Mesodermal cell (in vitro differentiated cells): ENCODE results near the gene RNF128.

Source experiments
- H3K27ac ChIP-seq: 2 replicates; pipeline ENCODE4 v1.7.0; 2013; ENCODE audit warnings: mild to moderate bottlenecking, low read depth, low read length, moderate library complexity; ENCODE audit not compliant: severe bottlenecking
- H3K36me3 ChIP-seq: 2 replicates; pipeline ENCODE4 v1.7.1; 2013; ENCODE audit warnings: mild to moderate bottlenecking, low read length, moderate library complexity; ENCODE audit not compliant: control insufficient read depth, insufficient read depth
- H3K4me1 ChIP-seq: one replicate; pipeline ENCODE4 v1.7.1; 2013; ENCODE audit warnings: mild to moderate bottlenecking, low read length; ENCODE audit not compliant: insufficient read depth, control insufficient read depth, poor library complexity, severe bottlenecking
- H3K4me3 ChIP-seq: 2 replicates; pipeline ENCODE4 v1.7.0; 2013; ENCODE audit warnings: low read length, control low read depth, mild to moderate bottlenecking; ENCODE audit not compliant: insufficient read depth, poor library complexity, severe bottlenecking; ENCODE audit errors: extremely low read depth
- H3K9me3 ChIP-seq: 2 replicates; pipeline ENCODE4 v1.7.1; 2013; ENCODE audit warnings: mild to moderate bottlenecking, low read length, moderate library complexity; ENCODE audit not compliant: control insufficient read depth
- WGBS, 2 experiments: methylation state at CpG; one replicate each; pipeline ENCODE4 v1.1.5; 2013; ENCODE audit warnings: missing lambda C conversion rate in 2 of 2; ENCODE audit not compliant: insufficient coverage in 2 of 2; 5-methylcytosine and 5-hydroxymethylcytosine counted together

RNF128 gene

DNA sequence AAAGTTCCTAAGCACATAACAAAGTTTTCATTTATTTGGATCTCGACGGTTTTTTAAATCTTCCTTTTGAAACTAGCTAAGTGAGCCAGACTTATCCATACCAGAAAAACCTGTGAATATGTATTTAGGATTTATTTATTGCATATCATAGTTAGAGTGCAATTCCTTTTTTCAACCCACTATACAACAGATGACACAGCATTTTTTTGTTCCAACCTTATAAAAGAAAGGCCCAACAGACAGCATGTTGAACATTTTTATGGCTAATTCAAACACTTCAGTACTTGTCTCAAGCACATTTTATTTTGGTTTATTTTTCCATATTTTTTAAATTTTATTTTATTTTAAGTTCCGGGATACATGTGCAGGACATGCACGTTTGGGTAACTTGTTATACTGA, 15.1 kb upstream of the RNF128 start:
- no peaks in the 10 kb centered on the region for H3K36me3 ChIP-seq
- no peak overlapping the region for H3K27ac ChIP-seq
- H3K4me3 ChIP-seq, result no peak overlapping the region
- peaks cover 5% of the 10 kb centered on the region for H3K4me1 ChIP-seq
- no peaks in the 10 kb centered on the region for H3K9me3 ChIP-seq
- 50% methylated on average over 1 of the region's 4 CpGs; no CpG with 5 or more reads in 1 of the 2 experiments for WGBS, 2 experiments

DNA sequence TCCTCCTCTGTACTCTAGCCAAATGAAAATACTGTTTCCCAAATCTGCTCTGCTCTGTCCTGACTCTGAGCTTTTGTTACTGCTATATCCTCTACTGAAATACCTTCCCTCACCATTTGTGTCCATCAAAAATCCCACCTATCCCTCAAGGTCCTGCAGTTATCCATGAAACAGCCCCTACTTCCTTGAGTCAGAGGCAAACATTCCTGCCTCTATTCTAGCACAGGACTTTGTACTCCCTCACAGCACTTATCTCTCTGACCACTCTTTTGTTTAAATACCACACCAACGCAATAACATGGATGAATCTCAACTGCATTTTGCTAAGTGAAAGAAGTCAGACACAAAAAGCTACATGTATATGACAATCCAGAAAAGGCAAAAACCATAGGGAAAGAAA, 10.5 kb upstream of the RNF128 start:
- Histone ChIP-seq H3K36me3 (no peaks in the 10 kb centered on the region), H3K27ac (no peak overlapping the region), H3K4me1 (no peaks in the 10 kb centered on the region)

DNA sequence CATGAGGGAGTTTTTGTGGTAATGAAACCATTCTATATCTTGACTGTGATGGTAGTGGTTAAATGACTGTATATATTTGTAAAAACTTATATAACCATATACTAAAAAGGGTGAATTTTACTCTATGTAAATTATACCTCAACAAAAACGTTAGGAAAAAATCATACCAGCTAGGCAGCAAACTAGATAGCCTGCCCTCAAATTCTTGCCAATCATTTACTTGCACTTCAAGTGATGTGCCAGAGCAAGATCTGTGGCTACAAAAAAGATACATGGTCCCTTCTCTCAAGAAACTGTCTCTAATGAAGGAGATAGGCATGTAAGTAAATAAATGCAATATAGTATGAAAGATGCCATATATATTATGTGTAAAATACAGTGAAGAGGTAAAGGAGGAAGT, 10.0 kb upstream of the RNF128 start:
- WGBS, 2 experiments, result no CpG with 5 or more reads among the region's 1 CpG

More for the DNA sequence above, 10.5 kb upstream of the RNF128 start:
- no CpG with 5 or more reads among the region's 1 CpG for WGBS, 2 experiments
- Histone ChIP-seq H3K4me3 (no peak overlapping the region), H3K9me3 (no peaks in the 10 kb centered on the region)

DNA sequence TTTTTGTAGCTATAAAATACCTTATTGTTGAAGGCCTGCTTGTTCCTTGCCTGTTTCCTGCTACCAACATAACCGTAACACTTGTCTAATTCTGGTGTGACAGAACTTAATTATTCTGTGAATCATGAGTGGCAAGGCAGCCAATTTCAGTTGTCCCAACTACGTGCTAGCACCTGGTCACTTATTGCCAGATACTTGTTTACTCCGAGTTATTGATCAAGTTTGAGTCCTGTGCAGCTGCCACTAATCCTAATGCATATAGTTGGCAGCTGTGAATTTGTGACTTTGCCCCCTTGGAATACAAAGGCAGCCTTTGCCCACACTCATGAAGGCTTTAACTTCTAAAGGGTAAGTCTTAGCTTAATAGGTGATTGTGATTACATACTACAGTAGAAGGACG, 7.8 kb upstream of the RNF128 start:
- Histone ChIP-seq H3K9me3 (no peaks in the 10 kb centered on the region), H3K4me1 (no peaks in the 10 kb centered on the region), H3K27ac (no peak overlapping the region), H3K4me3 (no peak overlapping the region), H3K36me3 (no peaks in the 10 kb centered on the region)
- 83% methylated on average over 1 of the region's 4 CpGs; no CpG with 5 or more reads in 1 of the 2 experiments for WGBS, 2 experiments

More for the DNA sequence above, 10.0 kb upstream of the RNF128 start:
- Histone ChIP-seq H3K4me1 (no peaks in the 10 kb centered on the region), H3K27ac (no peak overlapping the region), H3K9me3 (no peaks in the 10 kb centered on the region), H3K36me3 (no peaks in the 10 kb centered on the region), H3K4me3 (no peak overlapping the region)

DNA sequence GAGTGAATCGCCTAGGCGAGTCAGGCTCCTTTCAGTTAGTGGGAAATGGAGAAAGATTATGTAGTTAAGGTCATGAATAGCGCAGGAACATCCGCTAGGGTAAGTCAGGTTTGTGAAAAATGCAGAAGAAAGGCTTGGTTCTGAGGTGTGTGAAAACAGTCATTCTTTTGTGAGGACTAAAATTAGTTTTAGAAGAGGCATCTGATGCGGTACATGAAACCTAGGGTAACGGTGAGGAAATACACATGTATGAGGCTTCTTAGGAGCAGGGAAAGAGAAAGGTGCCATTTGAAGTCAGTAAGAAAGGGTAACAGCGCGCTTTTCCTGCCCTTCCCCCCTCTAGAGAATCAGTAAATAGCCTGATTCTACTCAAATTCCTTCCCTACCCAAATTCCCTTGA, 570 bp upstream of the RNF128 start:
- Histone ChIP-seq H3K36me3 (no peaks in the 10 kb centered on the region), H3K4me1 (peaks cover 8% of the 10 kb centered on the region), H3K4me3 (peak overlapping the region; percentile 49), H3K9me3 (no peaks in the 10 kb centered on the region), H3K27ac (no peak overlapping the region)
- 0 to 7% methylated on average over 1 to 6 of the region's 8 CpGs for WGBS, 2 experiments

DNA sequence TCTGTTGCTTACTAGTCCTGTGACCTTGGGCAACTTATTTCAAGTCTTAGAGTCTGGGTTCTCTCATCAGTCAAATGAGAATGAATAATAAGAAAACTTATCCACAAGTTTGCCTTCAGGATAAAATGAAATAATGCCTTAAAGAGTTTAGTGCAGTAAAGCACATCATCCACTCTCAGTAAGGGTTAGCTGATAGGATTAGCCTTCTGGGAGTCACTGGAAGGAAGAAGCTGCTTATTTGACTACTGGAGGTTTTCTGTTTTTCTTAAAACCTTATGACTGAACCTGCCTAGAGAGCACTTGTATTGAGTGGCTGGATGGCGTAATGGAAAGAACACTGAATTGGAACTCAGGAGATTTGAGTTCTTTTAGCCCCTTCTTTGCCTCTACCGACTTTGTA, 1.8 kb downstream of the RNF128 start:
- H3K9me3 ChIP-seq, result no peaks in the 10 kb centered on the region
- peaks cover 8% of the 10 kb centered on the region for H3K4me1 ChIP-seq
- 100% methylated on average over 1 of the region's 2 CpGs; no CpG with 5 or more reads in 1 of the 2 experiments for WGBS, 2 experiments
- H3K36me3 ChIP-seq, result no peaks in the 10 kb centered on the region
- no peak overlapping the region for H3K27ac ChIP-seq
- H3K4me3 ChIP-seq, result peak overlapping the region; percentile 49

DNA sequence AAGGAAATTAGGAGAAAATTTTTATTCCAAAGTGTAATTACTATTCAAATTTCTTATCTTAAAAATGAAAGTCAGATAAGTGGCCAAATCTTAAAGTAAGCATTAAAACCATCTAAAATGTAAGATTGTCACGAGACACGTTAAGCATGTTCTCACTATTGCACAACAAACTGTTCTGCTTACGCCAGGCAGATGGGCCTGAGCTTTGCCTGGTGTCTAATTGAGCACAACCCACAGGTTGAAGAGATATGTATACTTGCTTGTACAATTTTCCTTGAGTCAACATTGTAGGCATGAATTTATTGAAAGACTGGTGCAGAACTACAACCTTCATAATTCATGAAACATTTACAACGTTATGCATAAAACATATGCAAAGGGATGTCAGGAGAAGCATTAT, 3.9 kb downstream of the RNF128 start:
- Histone ChIP-seq H3K36me3 (no peaks in the 10 kb centered on the region), H3K27ac (no peak overlapping the region), H3K4me1 (peaks cover 7% of the 10 kb centered on the region), H3K4me3 (no peak overlapping the region), H3K9me3 (no peaks in the 10 kb centered on the region)
- no CpG with 5 or more reads among the region's 4 CpGs for WGBS, 2 experiments

DNA sequence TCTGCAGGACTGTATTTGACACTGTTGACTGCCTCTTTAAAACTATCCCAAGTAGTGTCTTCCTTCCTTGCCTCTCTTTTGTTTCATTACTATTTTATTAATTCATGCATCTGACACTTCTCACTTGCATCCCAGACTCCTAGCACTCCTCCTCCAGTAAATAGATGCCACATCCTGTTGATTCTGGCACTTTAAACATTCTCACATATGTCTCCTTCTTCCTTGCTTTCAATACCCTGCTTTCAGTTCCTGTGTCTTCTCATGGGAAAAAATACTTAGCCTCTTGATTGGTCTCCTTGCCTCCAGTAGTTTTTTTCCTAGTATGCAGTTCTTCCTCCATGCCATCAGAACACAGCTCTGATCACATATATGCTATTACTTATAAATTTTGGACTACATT, 5.1 kb downstream of the RNF128 start:
- no peak overlapping the region for H3K4me3 ChIP-seq
- peaks cover 2% of the 10 kb centered on the region for H3K4me1 ChIP-seq
- no peaks in the 10 kb centered on the region for H3K36me3 ChIP-seq
- no peak overlapping the region for H3K27ac ChIP-seq
- H3K9me3 ChIP-seq, result no peaks in the 10 kb centered on the region

DNA sequence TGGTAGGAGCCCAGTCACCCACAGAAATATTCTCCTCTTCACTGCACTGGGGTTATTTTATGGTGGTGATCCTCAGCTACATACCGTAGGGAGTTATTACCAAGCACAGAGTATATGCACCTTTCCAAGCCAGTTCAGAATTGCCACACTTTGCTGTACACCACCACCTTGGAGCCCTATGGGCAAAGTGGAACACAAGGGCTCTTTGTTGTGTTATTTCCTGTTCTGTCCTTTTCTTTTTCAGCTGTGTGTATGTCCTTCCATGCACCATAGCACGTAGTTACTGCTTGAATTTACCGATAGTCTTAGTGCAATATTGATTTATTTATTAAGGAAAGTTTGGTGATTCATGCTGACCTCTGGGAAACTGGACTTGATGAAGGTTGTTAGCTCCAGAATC, 8.3 kb downstream of the RNF128 start:
- H3K36me3 ChIP-seq, result no peaks in the 10 kb centered on the region
- no peaks in the 10 kb centered on the region for H3K4me1 ChIP-seq
- H3K9me3 ChIP-seq, result no peaks in the 10 kb centered on the region
- no CpG with 5 or more reads among the region's 3 CpGs for WGBS, 2 experiments
- no peak overlapping the region for H3K4me3 ChIP-seq
- H3K27ac ChIP-seq, result no peak overlapping the region

DNA sequence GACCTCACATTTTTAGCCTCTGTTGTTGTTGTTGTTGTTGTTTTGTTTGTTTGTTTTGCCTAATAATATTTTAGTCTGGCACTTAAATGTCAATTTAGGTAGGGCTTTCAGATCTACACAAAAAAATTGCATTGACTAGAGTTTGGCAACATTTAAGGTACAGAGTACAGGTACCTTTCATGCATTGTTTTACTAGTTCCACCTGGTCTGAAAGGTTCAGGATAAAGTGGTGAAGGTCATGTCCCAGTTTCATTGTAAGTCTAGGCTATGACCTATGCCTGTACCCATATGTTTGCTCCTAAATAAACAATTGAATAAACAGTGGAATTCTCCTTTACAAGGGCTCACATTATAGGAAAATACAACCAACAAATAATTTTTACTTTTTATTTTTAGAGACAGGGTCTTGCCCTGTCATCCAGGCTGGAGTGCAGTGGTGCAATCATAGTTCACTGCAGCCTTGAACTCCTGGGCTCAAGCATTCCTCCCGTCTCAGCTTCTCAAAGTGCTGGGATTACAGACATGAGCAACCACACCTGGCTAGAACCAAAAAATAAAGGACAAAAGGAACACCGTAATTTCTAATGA, 13.8 kb downstream of the RNF128 start:
- Histone ChIP-seq H3K36me3 (no peaks in the 10 kb centered on the region), H3K9me3 (no peaks in the 10 kb centered on the region), H3K27ac (no peak overlapping the region), H3K4me3 (no peak overlapping the region), H3K4me1 (no peaks in the 10 kb centered on the region)
- no CpG with 5 or more reads among the region's 2 CpGs for WGBS, 2 experiments

DNA sequence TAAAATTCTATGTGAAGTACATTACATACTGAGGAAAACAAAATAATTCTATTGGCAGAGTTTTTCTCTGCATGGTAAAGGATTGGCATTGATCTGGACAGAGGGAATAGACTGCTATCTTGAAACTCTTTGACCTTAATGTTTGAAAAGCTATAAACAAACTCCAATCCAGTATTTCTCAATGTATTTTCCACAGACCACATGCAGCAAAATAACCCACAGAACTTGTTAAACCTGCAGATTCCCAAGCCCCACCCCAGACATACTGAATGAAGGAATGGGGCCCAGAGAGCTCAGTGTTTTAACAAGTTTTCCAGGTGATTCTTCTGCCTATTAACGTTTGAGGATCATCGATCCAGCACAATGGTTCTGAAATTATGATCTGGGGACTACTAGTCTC, 15.7 kb downstream of the RNF128 start:
- no peak overlapping the region for H3K27ac ChIP-seq
- no peaks in the 10 kb centered on the region for H3K36me3 ChIP-seq
- no peaks in the 10 kb centered on the region for H3K4me1 ChIP-seq
- H3K9me3 ChIP-seq, result no peaks in the 10 kb centered on the region
- no peak overlapping the region for H3K4me3 ChIP-seq
- WGBS, 2 experiments, result no CpG with 5 or more reads among the region's 2 CpGs
